Sigmoid colon (tissue), 4 donors: ENCODE measurements around the gene PPP2R2C.

Experiments used
- CTCF ChIP-seq, 4 experiments: fragments of 450-650 bp in 3 of 4; fragments of 200-600 bp in 1 of 4; IDR thresholded peaks; one replicate each; pipeline ENCODE4 v1.5.1; 2016 to 2019; ENCODE audit warnings: antibody characterized with exemption in 4 of 4, mild to moderate bottlenecking in 3 of 4, moderate library complexity in 2 of 4
- EP300 ChIP-seq, 4 donors: sonication (generic); formaldehyde crosslinking; IDR thresholded peaks; one replicate each; pipeline ENCODE4 v1.6.1; 2017; ENCODE audit warnings: antibody characterized with exemption in 4 of 4
- POLR2A ChIP-seq, 2 donors: fragments of 450-650 bp; IDR thresholded peaks; one replicate each; pipeline ENCODE4 v1.6.1; 2016; ENCODE audit warnings: antibody characterized with exemption in 2 of 2, mild to moderate bottlenecking in 2 of 2, moderate library complexity in 2 of 2
- POLR2AphosphoS5 ChIP-seq, 4 donors: sonication (generic); formaldehyde crosslinking; IDR thresholded peaks; one replicate each; pipeline ENCODE4 v1.6.1; 2017; ENCODE audit warnings: antibody characterized with exemption in 4 of 4

- TF ChIP-seq CTCF (IDR thresholded peaks at IDR 0.05) (no peak), POLR2A (IDR thresholded peaks at IDR 0.05) (no peak), POLR2AphosphoS5 (IDR thresholded peaks at IDR 0.05) (no peak), EP300 (IDR thresholded peaks at IDR 0.05) (no peak)
These were observed 57.8 kb downstream of the PPP2R2C start for GRCh38 chr4:6414578-6414977.
